Neural cell (in vitro differentiated cells): ENCODE measurements around the gene OR2T1.
"Not testable (repeated sequence)": the region's sequence is repeated elsewhere in the genome, so short reads cannot be mapped to it uniquely, and the experiment has no call there.

Experiments used
- CTCF ChIP-seq: fragments of 450-650 bp; IDR thresholded peaks from 2 replicates; pipeline ENCODE4 v1.5.1; 2014; ENCODE audit warnings: antibody characterized with exemption, mild to moderate bottlenecking, moderate library complexity; ENCODE audit not compliant: poor library complexity, severe bottlenecking
- EP300 ChIP-seq: fragments of 450-650 bp; conservative IDR thresholded peaks from 2 replicates; pipeline ENCODE4 v1.6.1; 2014; ENCODE audit warnings: antibody characterized with exemption, mild to moderate bottlenecking, moderate library complexity; ENCODE audit not compliant: poor library complexity, severe bottlenecking
- EZH2 ChIP-seq: fragments of 200-600, 300-800 bp; shearing (Covaris generic), sonication (generic); IDR thresholded peaks from 2 replicates; pipeline ENCODE4 v1.6.1; 2014; ENCODE audit warnings: antibody characterized with exemption, low read length, borderline replicate concordance, mild to moderate bottlenecking; ENCODE audit not compliant: insufficient read depth, poor library complexity, severe bottlenecking
- MXI1 ChIP-seq: fragments of 450-650 bp; conservative IDR thresholded peaks from 2 replicates; pipeline ENCODE4 v1.6.1; 2014; ENCODE audit warnings: antibody characterized with exemption, mild to moderate bottlenecking; ENCODE audit not compliant: poor library complexity, severe bottlenecking
- POLR2AphosphoS5 ChIP-seq: IDR thresholded peaks from 2 replicates; pipeline ENCODE4 v1.6.1; 2012
- RAD21 ChIP-seq: fragments of 450-650 bp; conservative IDR thresholded peaks from 2 replicates; pipeline ENCODE4 v1.6.1; 2014; ENCODE audit warnings: antibody characterized with exemption, mild to moderate bottlenecking, moderate library complexity
- REST ChIP-seq: IDR thresholded peaks from 2 replicates; pipeline ENCODE4 v1.6.1; 2012; ENCODE audit warnings: borderline replicate concordance
- TAF1 ChIP-seq: IDR thresholded peaks from 2 replicates; pipeline ENCODE4 v1.6.1; 2012; ENCODE audit warnings: low read depth

GRCh38 chr1:248433811-248434415 lies 31.1 kb downstream of the OR2T1 start:
- TF ChIP-seq CTCF, TAF1, EZH2, POLR2AphosphoS5, EP300, REST, RAD21, MXI1: not testable (repeated sequence)
